H1 (cell line): ENCODE measurements around the gene AIPL1. TPM values are rescaled to one million over a fixed set of nuclear protein-coding genes. Genes with fewer than 3 reads are reported as not detected.

ENCODE experiments used
- CTBP2 ChIP-seq: IDR thresholded peaks from 2 replicates; pipeline ENCODE4 v1.7.0; 2011; ENCODE audit warnings: borderline replicate concordance, mild to moderate bottlenecking, moderate library complexity, mixed read lengths, low read length; ENCODE audit not compliant: insufficient read depth, insufficient read length
- EP300 ChIP-seq, 2 experiments: IDR thresholded peaks; 1 replicate in 1 of 2; 2 replicates in 1 of 2; pipeline ENCODE4 v1.6.1; 2011 to 2012; ENCODE audit warnings: low read depth in 2 of 2, low read length in 2 of 2, mild to moderate bottlenecking in 2 of 2, borderline replicate concordance in 1 of 2, inconsistent platforms in 1 of 2, moderate library complexity in 1 of 2
- KDM1A ChIP-seq: fragments of 200-600, 300-600 bp; sonication (generic); IDR thresholded peaks from 2 replicates; pipeline ENCODE4 v1.7.1; 2016; ENCODE audit warnings: mild to moderate bottlenecking, low read length, borderline replicate concordance
- NANOG ChIP-seq: IDR thresholded peaks from 2 replicates; pipeline ENCODE4 v1.6.1; 2011; ENCODE audit warnings: low read length, low read depth, mild to moderate bottlenecking, inconsistent platforms; ENCODE audit not compliant: insufficient read depth, poor library complexity, severe bottlenecking
- SIN3A ChIP-seq, 2 experiments: IDR thresholded peaks in 1 of 2; conservative IDR thresholded peaks in 1 of 2; 2 replicates each; pipeline ENCODE4 v1.6.1; 2011 to 2012; ENCODE audit warnings: low read length in 2 of 2, improper control_type of control experiment in 1 of 2, low read depth in 1 of 2, mild to moderate bottlenecking in 1 of 2
- polyA plus RNA-seq, 7 experiments: library from polyadenylated mRNA; depleted of rRNA in 3 of 7; stranded (reverse) in 5 of 7; unstranded in 2 of 7; fragments of >200 nt in 5 of 7; fragments of 200-250 nt in 2 of 7; gene quantifications; 1 replicate in 5 of 7; 2 replicates in 1 of 7; 4 replicates in 1 of 7; pipeline versions ENCODE4 v1.2.1 to v1.2.3, GENCODE V29; 2011 to 2013; ENCODE audit warnings: missing spikeins in 2 of 7, mixed read lengths in 2 of 7
- total RNA-seq: library from RNA; stranded (reverse); fragmentation: NEBNext Ultra II Directional; extraction: Animal tissue kit (Norgen Biotek cat#: 25700); gene quantifications from 2 replicates; pipeline ENCODE4 v1.2.1, GENCODE V29; 2021
- TF ChIP-seq, protein P1 (sequence below): IDR thresholded peaks from 2 replicates; pipeline ENCODE4 v1.6.1; 2012; ENCODE audit warnings: inconsistent platforms

Gene AIPL1
- total and polyA plus RNA-seq, 2 of the 8 experiments (the other 6 are each of a cell fraction or from before 2014, with no cell fraction given) = 0.56 to 0.71 TPM

DNA sequence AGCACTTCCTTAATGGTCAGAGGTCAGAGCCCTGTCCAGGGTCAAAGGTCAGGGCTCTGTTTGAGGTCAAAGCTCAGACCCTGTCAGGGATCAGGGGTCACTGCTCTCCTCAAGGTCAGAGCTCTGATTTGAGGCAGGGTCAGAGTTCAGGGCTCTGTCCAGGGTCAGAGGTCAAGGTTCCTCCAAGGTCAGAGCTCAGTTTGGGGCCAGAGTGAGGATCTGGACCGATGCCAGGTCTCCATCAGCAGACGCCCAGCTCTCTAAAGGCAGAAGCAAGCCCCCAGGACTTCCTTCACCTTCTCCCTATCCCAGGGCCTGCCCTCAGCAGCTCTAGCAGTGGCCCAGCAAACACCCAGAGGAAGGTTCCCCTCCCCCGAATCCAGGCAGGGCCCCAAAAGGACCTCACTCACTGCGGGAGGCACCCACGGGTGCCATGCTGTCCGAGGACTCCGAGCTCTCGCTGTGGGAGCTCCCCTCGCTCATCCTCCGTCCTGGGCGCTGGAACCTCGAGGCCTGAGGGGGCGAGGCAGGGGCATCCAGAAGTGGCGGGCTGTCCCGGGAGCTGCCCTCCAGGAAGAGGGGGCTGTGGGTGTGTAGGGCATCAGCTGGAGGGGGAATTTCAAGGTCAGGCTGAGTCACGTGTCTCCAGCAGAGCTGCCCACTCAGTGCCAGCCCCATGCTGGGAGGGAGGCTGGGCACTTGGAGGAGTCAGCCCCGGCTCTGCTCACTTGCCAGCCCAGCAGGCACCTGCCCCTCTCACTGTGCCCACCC lies 36.0 kb upstream of the AIPL1 start (continued):
- TF ChIP-seq KDM1A (no peak), SIN3A (conservative IDR thresholded peaks at IDR 0.05 in 1 of 2, IDR thresholded peaks at IDR 0.05 in 1 of 2; ENCODE audit: low read depth in 1 of 2, low read length in 2 of 2) (no peak), EP300 (IDR thresholded peaks at IDR 0.05; ENCODE audit: borderline replicate concordance in 1 of 2, low read depth in 2 of 2, low read length in 2 of 2) (no peak), NANOG (no peak), CTBP2 (no peak)
- TF ChIP-seq, protein P1, sequence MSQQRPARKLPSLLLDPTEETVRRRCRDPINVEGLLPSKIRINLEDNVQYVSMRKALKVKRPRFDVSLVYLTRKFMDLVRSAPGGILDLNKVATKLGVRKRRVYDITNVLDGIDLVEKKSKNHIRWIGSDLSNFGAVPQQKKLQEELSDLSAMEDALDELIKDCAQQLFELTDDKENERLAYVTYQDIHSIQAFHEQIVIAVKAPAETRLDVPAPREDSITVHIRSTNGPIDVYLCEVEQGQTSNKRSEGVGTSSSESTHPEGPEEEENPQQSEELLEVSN = no peak
